OCI-LY7 (cell line): ENCODE results near the gene MAP2K5. TPM values are rescaled to one million over a fixed set of nuclear protein-coding genes. Genes with fewer than 3 reads are reported as not detected.

ENCODE experiments used
- BruUV-seq: library from RNA; stranded (reverse); fragments of 400-500 nt; replicated peaks from 2 replicates; lab custom pipeline; 2021; lab: Mats Ljungman, UMichigan
- CTCF ChIA-PET: fragments of 300-600 bp; sonication (Branson Sonifier 250); formaldehyde crosslinking; loops from one replicate; lab custom pipeline; 2022; ENCODE audit warnings: antibody characterized with exemption; ENCODE audit not compliant: unreplicated experiment; lab: Charles Lee
- POLR2A ChIA-PET: fragments of 300-600 bp; sonication (Branson Sonifier 250); formaldehyde crosslinking; loops from one replicate; lab custom pipeline; 2022; ENCODE audit warnings: antibody characterized with exemption; lab: Charles Lee
- DNase-seq: peaks from one replicate; pipeline ENCODE4 v3.0.0-alpha.2; 2015; ENCODE audit warnings: low spot score
- H2AFZ ChIP-seq: fragments of 200-600 bp; sonication (generic), shearing (Covaris generic); 2 replicates; pipeline ENCODE4 v1.6.1; 2014; ENCODE audit warnings: mild to moderate bottlenecking, antibody characterized with exemption, low read length, moderate library complexity
- H3K27ac ChIP-seq: fragments of 200-600 bp; sonication (generic); 2 replicates; pipeline ENCODE4 v1.5.1; 2014; ENCODE audit warnings: mixed run types, low read depth, mild to moderate bottlenecking, moderate library complexity, low read length, inconsistent platforms; ENCODE audit not compliant: poor library complexity, severe bottlenecking
- H3K36me3 ChIP-seq: fragments of 200-600 bp; sonication (generic); 2 replicates; pipeline ENCODE4 v1.6.1; 2014; ENCODE audit warnings: mild to moderate bottlenecking, antibody characterized with exemption, low read length, moderate library complexity, mixed read lengths; ENCODE audit not compliant: insufficient read depth
- H3K4me1 ChIP-seq: fragments of 200-600 bp; sonication (generic); 2 replicates; pipeline ENCODE4 v1.5.1; 2014; ENCODE audit warnings: mild to moderate bottlenecking, low read length; ENCODE audit not compliant: insufficient read depth, poor library complexity, severe bottlenecking
- H3K4me2 ChIP-seq: fragments of 200-600 bp; sonication (generic); 2 replicates; pipeline ENCODE4 v1.6.1; 2014; ENCODE audit warnings: mild to moderate bottlenecking, low read length
- H3K4me3 ChIP-seq: fragments of 200-600 bp; sonication (generic); 2 replicates; pipeline ENCODE4 v1.5.1; 2014; ENCODE audit warnings: mild to moderate bottlenecking, low read depth, low read length; ENCODE audit not compliant: poor library complexity, severe bottlenecking
- H3K79me2 ChIP-seq: fragments of 200-600 bp; sonication (generic); 2 replicates; pipeline ENCODE4 v1.6.1; 2016; ENCODE audit warnings: low read depth, mild to moderate bottlenecking, low read length, moderate library complexity, mixed read lengths; ENCODE audit not compliant: insufficient read depth
- H3K9me2 ChIP-seq: fragments of 200-600 bp; sonication (generic); 2 replicates; pipeline ENCODE4 v1.6.1; 2016; ENCODE audit warnings: mild to moderate bottlenecking, low read length, mixed read lengths; ENCODE audit not compliant: insufficient read depth
- H3K9me3 ChIP-seq: fragments of 200-600 bp; sonication (generic); 2 replicates; pipeline ENCODE4 v1.6.1; 2014; ENCODE audit warnings: mild to moderate bottlenecking, mixed run types, low read length, mixed read lengths
- H4K20me1 ChIP-seq: fragments of 200-600 bp; sonication (generic); 2 replicates; pipeline ENCODE4 v1.6.1; 2014; ENCODE audit warnings: mild to moderate bottlenecking, antibody characterized with exemption, low read length, moderate library complexity, mixed read lengths; ENCODE audit not compliant: insufficient read depth
- EZH2phosphoT487 ChIP-seq: fragments of 200-600 bp; sonication (generic); IDR thresholded peaks from 2 replicates; pipeline ENCODE4 v1.6.1; 2018; ENCODE audit warnings: low read depth, borderline replicate concordance, mild to moderate bottlenecking, mixed run types, antibody characterized with exemption, low read length, moderate library complexity, mixed read lengths
- intact Hi-C: fragments of 100-400 bp; cut with micrococcal nuclease; formaldehyde crosslinking; loops from one replicate; pipeline ENCODE4 v1.10.0; 2022; ENCODE audit not compliant: unreplicated experiment
- total RNA-seq, 2 experiments: library from RNA; depleted of rRNA in 1 of 2; stranded (reverse); fragments of >200 nt in 1 of 2; shearing (Covaris generic) in 1 of 2; gene quantifications; 2 replicates each; pipeline ENCODE4 v1.2.3, GENCODE V29; 2014 to 2022
- TF ChIP-seq, protein P1 (sequence below): fragments of 200-600 bp; sonication (generic); conservative IDR thresholded peaks from 2 replicates; pipeline ENCODE4 v1.5.1; 2014; ENCODE audit warnings: mild to moderate bottlenecking, antibody characterized with exemption, low read length, moderate library complexity, mixed read lengths

The MAP2K5 gene
- total RNA-seq, 2 experiments from 2014 or later = 10.2 to 35.0 TPM

DNA sequence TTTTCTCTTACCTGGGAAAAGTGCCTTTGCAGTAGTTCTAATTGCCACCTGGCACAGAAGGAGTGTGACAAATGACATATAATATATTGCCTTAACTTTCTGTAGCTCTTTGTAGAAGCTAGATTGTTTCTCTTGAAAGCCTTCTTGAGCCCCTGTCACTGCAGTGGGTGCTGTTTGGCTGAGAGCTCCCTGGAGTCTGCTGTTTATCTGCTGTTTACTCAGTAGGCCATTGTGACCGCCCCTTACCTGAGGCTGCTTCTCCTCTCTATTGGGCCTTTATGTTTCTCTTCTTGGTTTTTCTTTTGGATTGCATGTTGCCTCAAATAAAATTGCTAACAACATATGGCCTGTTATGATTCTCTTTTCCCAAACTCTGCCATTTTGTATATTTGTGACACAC, 16.7 kb downstream of the MAP2K5 start:
- no peak overlapping the region for H3K27ac ChIP-seq
- POLR2A ChIA-PET = interaction anchor here (0.5 to 1.3 kb wide), 2 partner anchors 11 to 636 kb away, joined by 3 to 5 read pairs; no protein-coding TSS in a partner anchor

DNA sequence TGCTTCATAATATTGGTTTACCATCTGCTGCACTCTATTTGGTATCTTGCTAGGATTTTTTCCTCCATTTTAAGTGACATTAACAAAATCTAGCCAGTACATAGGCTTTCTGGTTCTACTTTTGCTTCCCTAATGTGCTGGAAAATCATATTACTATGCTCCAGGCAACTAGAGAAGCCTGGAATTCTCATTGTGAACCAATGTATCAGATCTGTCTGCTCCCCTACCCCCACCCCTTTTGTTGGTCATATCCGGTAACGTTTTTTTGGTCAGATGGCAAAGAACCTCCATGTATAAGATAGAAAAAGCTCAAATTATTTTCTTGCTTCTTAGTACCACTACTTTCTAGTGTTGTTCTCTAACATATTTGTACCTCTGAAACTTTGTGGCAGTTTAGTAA, 17.1 kb downstream of the MAP2K5 start:
- no peak overlapping the region for H3K4me2 ChIP-seq
- no peak overlapping the region for H2AFZ ChIP-seq
- peaks cover 47% of the 10 kb centered on the region for H3K4me1 ChIP-seq
- POLR2A ChIA-PET = interaction anchor here (1.1 to 1.3 kb wide), 3 partner anchors 10 to 259 kb away, joined by 3 to 5 read pairs (median 3); partner anchors contain the start of gene MAP2K5
- H3K79me2 ChIP-seq = peaks cover 8% of the 10 kb centered on the region; the same call in 1 of the 2 replicates
- H3K9me2 ChIP-seq = no peaks in the 10 kb centered on the region
- no peak for TF ChIP-seq EZH2phosphoT487
- no peak overlapping the region for H3K4me3 ChIP-seq
- CTCF ChIA-PET = no interaction called here
- BruUV-seq = no TSS peak
- no peaks in the 10 kb centered on the region; the same call in 1 of the 2 replicates for H4K20me1 ChIP-seq
- DNase-seq = no peak
- intact Hi-C loops = no loop called here
- H3K9me3 ChIP-seq = peaks cover 16% of the 10 kb centered on the region
- peaks cover 69% of the 10 kb centered on the region for H3K36me3 ChIP-seq
- H3K27ac ChIP-seq = no peak overlapping the region

More for the DNA sequence above, 16.7 kb downstream of the MAP2K5 start:
- Histone ChIP-seq H3K36me3 (peaks cover 69% of the 10 kb centered on the region), H4K20me1 (no peaks in the 10 kb centered on the region; the same call in 1 of the 2 replicates), H3K9me2 (no peaks in the 10 kb centered on the region), H2AFZ (no peak overlapping the region), H3K4me3 (no peak overlapping the region), H3K4me1 (peaks cover 42% of the 10 kb centered on the region), H3K4me2 (no peak overlapping the region), H3K9me3 (peaks cover 16% of the 10 kb centered on the region), H3K79me2 (peaks cover 8% of the 10 kb centered on the region; the same call in 1 of the 2 replicates)
- BruUV-seq = no TSS peak
- intact Hi-C loops = no loop called here
- CTCF ChIA-PET = no interaction called here
- TF ChIP-seq, protein P1, sequence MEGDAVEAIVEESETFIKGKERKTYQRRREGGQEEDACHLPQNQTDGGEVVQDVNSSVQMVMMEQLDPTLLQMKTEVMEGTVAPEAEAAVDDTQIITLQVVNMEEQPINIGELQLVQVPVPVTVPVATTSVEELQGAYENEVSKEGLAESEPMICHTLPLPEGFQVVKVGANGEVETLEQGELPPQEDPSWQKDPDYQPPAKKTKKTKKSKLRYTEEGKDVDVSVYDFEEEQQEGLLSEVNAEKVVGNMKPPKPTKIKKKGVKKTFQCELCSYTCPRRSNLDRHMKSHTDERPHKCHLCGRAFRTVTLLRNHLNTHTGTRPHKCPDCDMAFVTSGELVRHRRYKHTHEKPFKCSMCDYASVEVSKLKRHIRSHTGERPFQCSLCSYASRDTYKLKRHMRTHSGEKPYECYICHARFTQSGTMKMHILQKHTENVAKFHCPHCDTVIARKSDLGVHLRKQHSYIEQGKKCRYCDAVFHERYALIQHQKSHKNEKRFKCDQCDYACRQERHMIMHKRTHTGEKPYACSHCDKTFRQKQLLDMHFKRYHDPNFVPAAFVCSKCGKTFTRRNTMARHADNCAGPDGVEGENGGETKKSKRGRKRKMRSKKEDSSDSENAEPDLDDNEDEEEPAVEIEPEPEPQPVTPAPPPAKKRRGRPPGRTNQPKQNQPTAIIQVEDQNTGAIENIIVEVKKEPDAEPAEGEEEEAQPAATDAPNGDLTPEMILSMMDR = no peak
- no peak for TF ChIP-seq EZH2phosphoT487
- no peak for DNase-seq

DNA sequence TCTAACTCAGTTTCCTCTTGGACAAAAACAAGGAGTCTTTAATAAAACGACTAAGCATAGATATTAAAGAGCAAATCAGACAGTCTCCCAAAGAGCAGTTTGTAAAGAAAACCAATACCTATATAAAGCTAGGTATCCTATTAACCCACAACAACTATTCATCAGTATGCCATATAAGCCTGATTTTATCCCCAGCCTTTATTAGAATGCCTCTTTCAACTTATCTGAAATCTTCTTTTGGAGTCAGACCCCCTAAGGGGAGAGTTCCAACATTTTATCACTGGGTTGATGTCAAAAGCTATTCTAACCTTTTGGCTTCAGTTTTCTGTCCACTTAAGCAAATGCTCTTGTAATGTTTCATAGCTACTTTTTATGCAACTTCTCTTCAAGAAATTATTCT, 17.8 kb downstream of the MAP2K5 start:
- H3K27ac ChIP-seq = no peak overlapping the region
- ChIA-PET CTCF (no interaction called here), POLR2A (interaction anchor here (1.1 to 1.3 kb wide), 3 partner anchors 10 to 259 kb away, joined by 3 to 5 read pairs (median 3); partner anchors contain the start of gene MAP2K5)

More for the DNA sequence above, 17.8 kb downstream of the MAP2K5 start:
- Histone ChIP-seq H3K4me2 (no peak overlapping the region), H4K20me1 (no peaks in the 10 kb centered on the region; the same call in 1 of the 2 replicates), H3K9me2 (no peaks in the 10 kb centered on the region), H3K4me3 (no peak overlapping the region), H3K4me1 (peaks cover 52% of the 10 kb centered on the region), H3K79me2 (peaks cover 8% of the 10 kb centered on the region; the same call in 1 of the 2 replicates), H2AFZ (no peak overlapping the region), H3K36me3 (peaks cover 64% of the 10 kb centered on the region), H3K9me3 (peaks cover 16% of the 10 kb centered on the region)
- BruUV-seq = no TSS peak
- intact Hi-C loops = no loop called here
- DNase-seq = no peak
- TF ChIP-seq EZH2phosphoT487 = no peak
- TF ChIP-seq, protein P1 = no peak
